Epithelial cell of esophagus (primary cell): Measurements from ENCODE around the gene PLB1.

Experiments used
- DNase-seq: peaks from one replicate; pipeline ENCODE4 v3.0.0; 2010; ENCODE audit warnings: low read depth
- H3K4me3 ChIP-seq: 2 replicates; pipeline ENCODE4 v1.5.1; 2011; ENCODE audit warnings: mild to moderate bottlenecking, low read length, control low read depth
- CTCF ChIP-seq: IDR thresholded peaks from 2 replicates; pipeline ENCODE4 v1.5.1; 2011; ENCODE audit warnings: low read depth, mild to moderate bottlenecking, low read length, control low read depth, inconsistent platforms; ENCODE audit not compliant: insufficient read depth; ENCODE audit errors: missing control alignments

PLB1 gene

GRCh38 chr2:28629910-28630309 lies 134.1 kb downstream of the PLB1 start:
- H3K4me3 ChIP-seq: no peak overlapping the region
- no peak for DNase-seq
- TF ChIP-seq CTCF: no peak

- DNase-seq: no peak
- no peak overlapping the region for H3K4me3 ChIP-seq
- no peak for TF ChIP-seq CTCF
These were observed 134.5 kb downstream of the PLB1 start for GRCh38 chr2:28630341-28630740.

- DNase-seq: no peak
- no peak overlapping the region for H3K4me3 ChIP-seq
- no peak for TF ChIP-seq CTCF
These were observed 135.8 kb downstream of the PLB1 start for GRCh38 chr2:28631514-28632206.

- H3K4me3 ChIP-seq: no peak overlapping the region
- no peak for DNase-seq
- TF ChIP-seq CTCF: no peak
These were observed 136.9 kb downstream of the PLB1 start for GRCh38 chr2:28632791-28633190.

- TF ChIP-seq CTCF: no peak
- no peak for DNase-seq
- H3K4me3 ChIP-seq: no peak overlapping the region
These were observed 137.3 kb downstream of the PLB1 start for GRCh38 chr2:28633204-28633603.

- H3K4me3 ChIP-seq: no peak overlapping the region
- peak; percentile 99 for DNase-seq
These were observed 137.9 kb downstream of the PLB1 start for GRCh38 chr2:28633746-28634145.

More at GRCh38 chr2:28633746-28634145, 137.9 kb downstream of the PLB1 start:
- TF ChIP-seq CTCF: no peak
